ENCODE results near the gene TYW1B.
A peak's percentile ranks its signal among the peaks of the same experiment; 100 is the strongest.
"Not testable (repeated sequence)": the region's sequence is repeated elsewhere in the genome, so short reads cannot be mapped to it uniquely, and the experiment has no call there.

Gene TYW1B

GRCh38 chr7:72696643-72697042 is 131.4 kb downstream of the TYW1B start:
- DNase-seq (ENCODE audit: low read depth) = not testable (repeated sequence)

- not testable (repeated sequence) for DNase-seq (ENCODE audit: low read depth)
Measured at GRCh38 chr7:72695482-72695881, 132.5 kb downstream of the TYW1B start.

- DNase-seq (ENCODE audit: low read depth) = not testable (repeated sequence)
Measured at GRCh38 chr7:72691442-72691841, 136.6 kb downstream of the TYW1B start.

GRCh38 chr7:72690177-72690576 is 137.8 kb downstream of the TYW1B start:
- not testable (repeated sequence) for DNase-seq (ENCODE audit: low read depth)

- DNase-seq (ENCODE audit: low read depth) = not testable (repeated sequence)
Measured at GRCh38 chr7:72689344-72689743, 138.7 kb downstream of the TYW1B start.

- not testable (repeated sequence) for DNase-seq (ENCODE audit: low read depth)
Measured at GRCh38 chr7:72681211-72681610, 146.8 kb downstream of the TYW1B start.

GRCh38 chr7:72676880-72677279 is 151.1 kb downstream of the TYW1B start:
- not testable (repeated sequence) for DNase-seq (ENCODE audit: low read depth)

- peak; percentile 15 for DNase-seq (ENCODE audit: low read depth)
Measured at GRCh38 chr7:72676086-72676690, 151.8 kb downstream of the TYW1B start.

GRCh38 chr7:72675686-72676085 is 152.3 kb downstream of the TYW1B start:
- DNase-seq (ENCODE audit: low read depth) = not testable (repeated sequence)

- DNase-seq (ENCODE audit: low read depth) = no peak
Measured at GRCh38 chr7:72674394-72674793, 153.6 kb downstream of the TYW1B start.

- DNase-seq (ENCODE audit: low read depth) = not testable (repeated sequence)
Measured at GRCh38 chr7:72670850-72671249, 157.2 kb downstream of the TYW1B start.

- DNase-seq (ENCODE audit: low read depth) = not testable (repeated sequence)
Measured at GRCh38 chr7:72668435-72668834, 159.6 kb downstream of the TYW1B start.

GRCh38 chr7:72667049-72667448 is 161.0 kb downstream of the TYW1B start:
- DNase-seq (ENCODE audit: low read depth) = not testable (repeated sequence)

- not testable (repeated sequence) for DNase-seq (ENCODE audit: low read depth)
Measured at GRCh38 chr7:72648574-72648973, 179.4 kb downstream of the TYW1B start.

GRCh38 chr7:72643708-72644107 is 184.3 kb downstream of the TYW1B start:
- DNase-seq (ENCODE audit: low read depth) = not testable (repeated sequence)

GRCh38 chr7:72641485-72642248 is 186.3 kb downstream of the TYW1B start:
- DNase-seq (ENCODE audit: low read depth) = not testable (repeated sequence)

- DNase-seq (ENCODE audit: low read depth) = not testable (repeated sequence)
Measured at GRCh38 chr7:72640740-72641139, 187.3 kb downstream of the TYW1B start.

GRCh38 chr7:72635273-72635908 is 192.6 kb downstream of the TYW1B start:
- not testable (repeated sequence) for DNase-seq (ENCODE audit: low read depth)

- not testable (repeated sequence) for DNase-seq (ENCODE audit: low read depth)
Measured at GRCh38 chr7:72632765-72633292, 195.2 kb downstream of the TYW1B start.

- DNase-seq (ENCODE audit: low read depth) = not testable (repeated sequence)
Measured at GRCh38 chr7:72628375-72628774, 199.6 kb downstream of the TYW1B start.

GRCh38 chr7:72626428-72627011 is 201.5 kb downstream of the TYW1B start:
- not testable (repeated sequence) for DNase-seq (ENCODE audit: low read depth)
